ENCODE results near the gene HMG20A. TPM values are rescaled to one million over a fixed set of nuclear protein-coding genes. Genes with fewer than 3 reads are reported as not detected.

Gene HMG20A
- total and polyA plus RNA-seq, 9 of the 15 experiments (the other 6 are each of a cell fraction or from before 2014, with no cell fraction given), result 25.0 to 68.1 (median 38.9) TPM

- TF ChIP-seq BRF2 (IDR thresholded peaks at IDR 0.05; ENCODE audit: borderline replicate concordance, insufficient read depth, insufficient read length) (no peak), E2F8 (IDR thresholded peaks at IDR 0.05; ENCODE audit: low read depth, partially characterized antibody) (peak; percentile 75), CEBPB (tag; IDR thresholded peaks at IDR 0.05) (peak; percentile 100), STAT5B (CRISPR knock-in tag; IDR thresholded peaks at IDR 0.05) (no peak), MTA3 (IDR thresholded peaks at IDR 0.05; ENCODE audit: borderline replicate concordance) (peak; percentile 84), KAT7 (CRISPR knock-in tag; IDR thresholded peaks at IDR 0.05; ENCODE audit: borderline replicate concordance) (no peak), ZNF699 (CRISPR knock-in tag; IDR thresholded peaks at IDR 0.05; ENCODE audit: insufficient replicate concordance) (no peak), FIP1L1 (IDR thresholded peaks at IDR 0.05; ENCODE audit: low read depth, low read length, poor library complexity, severe bottlenecking) (no peak), PTRF (tag; IDR thresholded peaks at IDR 0.05) (no peak), MEF2D (tag; conservative IDR thresholded peaks at IDR 0.05; ENCODE audit: low read depth) (peak; percentile 37; the same call in 1 of the 2 replicates), TGIF2 (CRISPR knock-in tag; IDR thresholded peaks at IDR 0.05) (no peak), NKRF (IDR thresholded peaks at IDR 0.05; ENCODE audit: borderline replicate concordance) (peak; percentile 91; the same call in 1 of the 2 replicates), XRCC3 (IDR thresholded peaks at IDR 0.05) (no peak), PYGO2 (tag; IDR thresholded peaks at IDR 0.05) (peak; percentile 82), CBX8 (IDR thresholded peaks at IDR 0.05; ENCODE audit: borderline replicate concordance, extremely low read depth, low read depth, low read length, poor library complexity, severe bottlenecking) (no peak), ZNF143 (CRISPR knock-in tag; IDR thresholded peaks at IDR 0.05) (peak; percentile 90), FOXO4 (CRISPR knock-in tag; IDR thresholded peaks at IDR 0.05) (no peak), ZNF57 (CRISPR knock-in tag; IDR thresholded peaks at IDR 0.05) (no peak), GATAD2B (IDR thresholded peaks at IDR 0.05; ENCODE audit: borderline replicate concordance) (no peak; the same call in 1 of the 2 replicates), ZNF121 (CRISPR knock-in tag; conservative IDR thresholded peaks at IDR 0.05) (no peak)
These were observed at the start of gene HMG20A (continued) for GRCh38 chr15:77420610-77421369.
